22Rv1 (cell line): ENCODE data around the gene NRAS.

Experiments
- CTCF ChIP-seq: fragments of 450-650 bp; IDR thresholded peaks from 2 replicates; pipeline ENCODE4 v1.5.1; 2017; ENCODE audit warnings: mild to moderate bottlenecking
- ZFX ChIP-seq: fragments of 450-650 bp; IDR thresholded peaks from 2 replicates; pipeline ENCODE4 v1.6.1; 2017; ENCODE audit warnings: antibody characterized with exemption, borderline replicate concordance

GRCh38 chr1:114707604-114708003 lies 9.0 kb downstream of the NRAS start:
- TF ChIP-seq CTCF (no peak), ZFX (no peak)
